SJSA1 (cell line): Measurements from ENCODE around the gene MOCS2. TPM values are rescaled to one million over a fixed set of nuclear protein-coding genes. Genes with fewer than 3 reads are reported as not detected.

Experiments used
- DNase-seq, 2 experiments: peaks; one replicate each; pipeline ENCODE4 v3.0.0-alpha.2; 2015 to 2020; ENCODE audit warnings: low spot score in 2 of 2, low read depth in 1 of 2
- H3K27ac ChIP-seq: fragments of 250-450 bp; sonication (Bioruptor Pico); 2 replicates; pipeline ENCODE4 v1.5.1; 2020; ENCODE audit warnings: mild to moderate bottlenecking, moderate library complexity
- H3K27me3 ChIP-seq: fragments of 250-450 bp; sonication (Bioruptor Pico); replicated peaks from 2 replicates; pipeline ENCODE4 v1.5.1; 2020; ENCODE audit warnings: mild to moderate bottlenecking, moderate library complexity
- H3K36me3 ChIP-seq: fragments of 250-450 bp; sonication (Bioruptor Pico); 2 replicates; pipeline ENCODE4 v1.5.1; 2020; ENCODE audit warnings: mild to moderate bottlenecking
- H3K4me1 ChIP-seq: fragments of 250-450 bp; sonication (Bioruptor Pico); replicated peaks from 2 replicates; pipeline ENCODE4 v1.6.1; 2021; ENCODE audit warnings: mild to moderate bottlenecking
- H3K4me3 ChIP-seq: fragments of 250-450 bp; sonication (Bioruptor Pico); 2 replicates; pipeline ENCODE4 v1.5.1; 2020; ENCODE audit warnings: mild to moderate bottlenecking
- H3K9me3 ChIP-seq: fragments of 250-450 bp; sonication (Bioruptor Pico); replicated peaks from 2 replicates; pipeline ENCODE4 v1.5.1; 2020; ENCODE audit warnings: mild to moderate bottlenecking
- total RNA-seq: library from RNA; depleted of rRNA; stranded (reverse); fragments of >200 nt; shearing (Covaris generic); gene quantifications from 2 replicates; pipeline ENCODE4 v1.2.3, GENCODE V29; 2014

The MOCS2 gene
- total RNA-seq, 1 experiment from 2014 or later = 70.1 TPM

DNA sequence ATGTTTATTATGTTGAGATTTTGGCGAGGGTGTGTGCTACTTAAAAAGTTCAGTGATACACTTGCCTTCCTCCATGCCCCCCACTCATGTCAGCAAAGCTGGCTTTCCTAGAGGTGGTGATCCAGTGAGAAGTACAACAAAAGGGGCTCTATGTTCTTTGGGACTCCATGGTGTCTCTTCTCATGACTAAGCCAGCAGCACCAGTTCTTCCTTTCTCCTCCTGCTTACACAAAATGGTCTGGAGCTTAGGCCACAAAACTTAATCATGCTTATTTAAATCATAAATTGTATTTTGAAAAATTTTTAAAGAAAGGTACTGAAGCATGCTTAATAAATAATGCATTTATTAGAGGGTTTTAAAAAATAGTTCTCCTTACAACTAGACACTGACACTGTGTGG lies 22.4 kb downstream of the MOCS2 start:
- Histone ChIP-seq H3K4me3 (no peak overlapping the region), H3K4me1 (peaks cover 13% of the 10 kb centered on the region), H3K36me3 (peaks cover 15% of the 10 kb centered on the region), H3K9me3 (no peaks in the 10 kb centered on the region), H3K27me3 (no peaks in the 10 kb centered on the region), H3K27ac (no peak overlapping the region)
- no peak for DNase-seq

- H3K4me3 ChIP-seq = no peak overlapping the region
- no peak overlapping the region for H3K27ac ChIP-seq
- H3K27me3 ChIP-seq = no peaks in the 10 kb centered on the region
- no peaks in the 10 kb centered on the region for H3K4me1 ChIP-seq
- no peaks in the 10 kb centered on the region for H3K9me3 ChIP-seq
- no peak for DNase-seq
- H3K36me3 ChIP-seq = peaks cover 18% of the 10 kb centered on the region
Observed at GRCh38 chr5:53084546-53085255, 24.9 kb downstream of the MOCS2 start.

DNA sequence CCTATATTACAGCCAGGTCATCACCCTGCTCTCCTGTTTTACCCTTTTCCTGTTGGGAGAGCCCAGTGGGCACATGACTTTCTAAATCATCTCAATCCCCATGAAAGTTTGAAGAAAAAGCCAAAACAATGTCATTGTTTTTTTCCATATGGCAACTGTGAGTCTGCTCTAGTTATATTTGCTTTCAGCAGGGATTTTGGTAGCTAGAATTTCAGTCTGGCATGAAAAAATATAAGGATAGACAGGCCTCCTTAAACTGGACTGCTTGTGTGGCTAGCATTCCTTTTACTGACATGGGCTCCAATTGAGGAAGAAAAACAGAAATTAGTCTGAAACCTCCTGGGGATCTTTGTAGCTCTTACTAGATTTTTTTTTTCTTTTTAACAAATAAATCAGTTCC lies 25.6 kb downstream of the MOCS2 start:
- Histone ChIP-seq H3K4me3 (no peak overlapping the region), H3K9me3 (no peaks in the 10 kb centered on the region), H3K27ac (no peak overlapping the region), H3K36me3 (peaks cover 16% of the 10 kb centered on the region), H3K4me1 (no peaks in the 10 kb centered on the region), H3K27me3 (no peaks in the 10 kb centered on the region)
- DNase-seq = no peak

GRCh38 chr5:53080271-53080670 lies 29.3 kb downstream of the MOCS2 start:
- Histone ChIP-seq H3K27ac (no peak overlapping the region), H3K4me1 (no peaks in the 10 kb centered on the region), H3K9me3 (no peaks in the 10 kb centered on the region), H3K36me3 (peaks cover 19% of the 10 kb centered on the region), H3K27me3 (no peaks in the 10 kb centered on the region), H3K4me3 (no peak overlapping the region)
- no peak for DNase-seq

- Histone ChIP-seq H3K36me3 (peaks cover 8% of the 10 kb centered on the region; the same call in 1 of the 2 replicates), H3K4me1 (peaks cover 10% of the 10 kb centered on the region)
Observed at GRCh38 chr5:53076014-53076583, 33.5 kb downstream of the MOCS2 start.

GRCh38 chr5:53073348-53073747 lies 36.2 kb downstream of the MOCS2 start:
- no peak overlapping the region for H3K27ac ChIP-seq
- H3K4me1 ChIP-seq = peaks cover 25% of the 10 kb centered on the region
- no peaks in the 10 kb centered on the region for H3K27me3 ChIP-seq
- 0 out of 2 replicates have a peak, but pooled peaks cover 9% of the 10 kb centered on the region for H3K36me3 ChIP-seq
- H3K4me3 ChIP-seq = no peak overlapping the region
- no peaks in the 10 kb centered on the region for H3K9me3 ChIP-seq
- no peak for DNase-seq

More at GRCh38 chr5:53076014-53076583, 33.5 kb downstream of the MOCS2 start:
- Histone ChIP-seq H3K9me3 (no peaks in the 10 kb centered on the region), H3K27me3 (no peaks in the 10 kb centered on the region), H3K4me3 (no peak overlapping the region), H3K27ac (no peak overlapping the region)
- no peak for DNase-seq

DNA sequence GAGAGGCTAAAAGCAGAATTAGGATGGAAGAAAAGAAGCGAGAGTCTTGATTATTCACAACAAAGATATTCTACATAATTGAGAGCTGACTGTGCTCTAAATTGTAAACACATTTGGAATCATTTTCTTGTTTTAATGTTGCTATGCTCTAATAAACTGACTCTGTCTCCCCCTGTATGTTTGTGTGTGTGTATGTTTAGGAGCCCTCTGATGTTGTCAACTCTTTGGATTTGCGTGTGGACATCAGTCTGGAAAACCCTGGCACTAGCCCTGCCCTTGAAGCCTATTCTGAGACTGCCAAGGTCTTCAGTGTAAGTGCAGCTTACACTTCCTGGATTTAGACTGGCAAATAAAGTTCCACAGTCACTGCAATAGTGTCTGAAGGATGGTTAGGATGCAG lies 37.8 kb downstream of the MOCS2 start:
- peaks cover 25% of the 10 kb centered on the region for H3K4me1 ChIP-seq
- H3K9me3 ChIP-seq = no peaks in the 10 kb centered on the region
- H3K4me3 ChIP-seq = no peak overlapping the region
- H3K27me3 ChIP-seq = no peaks in the 10 kb centered on the region
- 0 out of 2 replicates have a peak, but pooled peaks cover 5% of the 10 kb centered on the region for H3K36me3 ChIP-seq
- peak in 1 of 2 experiments; percentile 45 for DNase-seq
- H3K27ac ChIP-seq = peak overlapping the region; percentile 54

DNA sequence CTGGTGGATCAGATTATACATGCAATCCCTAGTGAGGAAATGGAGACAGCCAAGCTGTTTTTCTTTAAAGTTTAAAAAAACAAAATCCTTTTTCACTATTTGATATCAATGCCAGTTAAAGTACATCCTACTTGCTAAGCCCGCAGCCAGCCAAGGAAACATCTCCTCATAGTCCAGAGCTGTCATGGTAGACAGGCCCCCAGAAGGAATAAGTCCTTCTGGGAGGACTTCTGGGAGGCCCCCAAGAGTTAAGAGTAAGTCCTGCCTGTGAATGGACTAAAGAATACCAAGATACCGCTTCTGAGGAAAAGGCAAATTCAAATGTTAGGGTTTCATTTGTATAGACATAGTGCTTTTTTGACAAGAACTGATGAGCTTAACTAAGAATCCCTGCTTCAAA lies 38.3 kb downstream of the MOCS2 start:
- H3K4me1 ChIP-seq = peaks cover 25% of the 10 kb centered on the region
- DNase-seq = no peak
- H3K36me3 ChIP-seq = 0 out of 2 replicates have a peak, but pooled peaks cover 5% of the 10 kb centered on the region
- H3K27me3 ChIP-seq = no peaks in the 10 kb centered on the region
- H3K9me3 ChIP-seq = no peaks in the 10 kb centered on the region
- peak overlapping the region; percentile 54 for H3K27ac ChIP-seq
- no peak overlapping the region for H3K4me3 ChIP-seq

- DNase-seq = peak; percentile 49 to 63
- H3K9me3 ChIP-seq = no peaks in the 10 kb centered on the region
- peaks cover 25% of the 10 kb centered on the region for H3K4me1 ChIP-seq
- no peaks in the 10 kb centered on the region for H3K27me3 ChIP-seq
- H3K27ac ChIP-seq = peak overlapping the region; percentile 44
- H3K36me3 ChIP-seq = 0 out of 2 replicates have a peak, but pooled peaks cover 5% of the 10 kb centered on the region
- no peak overlapping the region for H3K4me3 ChIP-seq
Observed at GRCh38 chr5:53069626-53070025, 39.9 kb downstream of the MOCS2 start.

DNA sequence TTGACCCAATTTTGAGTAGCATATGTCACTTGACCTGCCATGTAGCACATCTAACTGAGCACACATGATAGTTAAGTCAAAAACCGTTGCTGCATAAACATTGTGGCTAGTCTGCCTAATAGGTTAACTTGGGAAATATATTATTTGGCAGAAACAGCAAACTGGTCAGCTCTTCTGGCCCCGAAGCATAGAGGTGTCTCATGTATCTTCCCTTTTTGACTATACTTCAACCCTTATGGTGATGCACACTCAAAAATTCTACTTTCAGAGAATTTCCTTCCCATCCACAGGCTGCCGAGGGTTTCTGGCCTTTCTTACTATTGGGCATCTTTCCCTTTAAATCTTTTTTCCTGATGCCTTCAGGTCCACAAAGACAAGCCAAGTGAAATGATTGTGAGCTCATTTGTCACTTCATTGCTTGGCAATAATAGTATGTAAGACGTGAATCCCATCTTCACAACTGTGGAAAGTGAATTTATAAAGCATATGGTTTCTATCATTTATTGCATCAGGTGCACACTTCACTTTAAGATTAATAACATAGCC lies 41.2 kb downstream of the MOCS2 start:
- Histone ChIP-seq H3K4me3 (no peak overlapping the region), H3K27ac (no peak overlapping the region), H3K9me3 (no peaks in the 10 kb centered on the region)

DNA sequence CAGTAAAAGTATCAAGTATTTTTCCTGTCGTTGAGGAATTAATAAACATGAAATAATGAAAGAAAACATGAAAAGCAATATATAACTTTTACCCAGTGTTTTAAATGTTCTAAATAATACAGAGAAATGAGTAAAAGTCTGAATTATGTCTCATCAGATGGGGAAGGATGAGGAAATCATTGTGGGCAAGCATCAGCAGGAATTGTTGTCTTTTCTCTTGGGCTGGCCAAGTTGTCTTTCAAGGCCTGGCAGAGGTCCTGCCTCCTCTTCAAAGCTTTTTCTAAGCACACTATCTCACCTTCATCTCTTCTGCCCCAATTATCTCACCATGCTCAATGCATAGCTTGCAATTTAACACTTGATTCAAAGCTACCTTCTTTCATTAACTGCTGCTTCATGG lies 41.9 kb downstream of the MOCS2 start:
- no peaks in the 10 kb centered on the region for H3K27me3 ChIP-seq
- H3K36me3 ChIP-seq = 0 out of 2 replicates have a peak, but pooled peaks cover 5% of the 10 kb centered on the region
- H3K4me3 ChIP-seq = no peak overlapping the region
- no peaks in the 10 kb centered on the region for H3K9me3 ChIP-seq
- no peak for DNase-seq
- peaks cover 25% of the 10 kb centered on the region for H3K4me1 ChIP-seq
- H3K27ac ChIP-seq = no peak overlapping the region

More for the DNA sequence above, 41.2 kb downstream of the MOCS2 start:
- DNase-seq = no peak
- H3K27me3 ChIP-seq = no peaks in the 10 kb centered on the region
- H3K36me3 ChIP-seq = 0 out of 2 replicates have a peak, but pooled peaks cover 5% of the 10 kb centered on the region
- peaks cover 25% of the 10 kb centered on the region for H3K4me1 ChIP-seq

GRCh38 chr5:53066088-53066487 lies 43.5 kb downstream of the MOCS2 start:
- Histone ChIP-seq H3K27ac (no peak overlapping the region), H3K4me3 (no peak overlapping the region), H3K9me3 (no peaks in the 10 kb centered on the region), H3K27me3 (no peaks in the 10 kb centered on the region), H3K36me3 (peaks cover 5% of the 10 kb centered on the region; the same call in 1 of the 2 replicates), H3K4me1 (peaks cover 15% of the 10 kb centered on the region)
- no peak for DNase-seq

GRCh38 chr5:53063791-53064190 lies 45.8 kb downstream of the MOCS2 start:
- no peak overlapping the region for H3K4me3 ChIP-seq
- H3K4me1 ChIP-seq = no peaks in the 10 kb centered on the region
- no peaks in the 10 kb centered on the region for H3K9me3 ChIP-seq
- no peaks in the 10 kb centered on the region for H3K27me3 ChIP-seq
- no peak overlapping the region for H3K27ac ChIP-seq
- peaks cover 12% of the 10 kb centered on the region for H3K36me3 ChIP-seq
- no peak for DNase-seq

DNA sequence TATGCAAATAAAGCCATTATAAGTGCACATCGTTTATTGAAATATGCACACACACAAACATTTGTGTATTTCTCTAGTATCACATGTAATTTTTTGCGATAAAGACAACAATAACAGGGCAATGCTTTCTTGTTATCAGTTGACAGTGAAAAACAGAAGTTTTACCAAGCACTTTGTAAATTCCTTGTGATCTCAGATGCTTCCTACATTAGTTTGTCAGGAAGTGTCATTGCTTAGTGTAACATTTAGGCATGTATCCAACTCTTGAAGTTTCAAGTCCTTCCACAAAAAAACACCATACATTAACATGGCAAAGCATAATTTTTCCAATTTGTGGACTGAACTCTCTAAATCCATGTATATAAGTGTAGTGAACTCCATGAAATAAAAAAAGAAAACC lies 46.4 kb downstream of the MOCS2 start:
- no peak overlapping the region for H3K4me3 ChIP-seq
- H3K4me1 ChIP-seq = no peaks in the 10 kb centered on the region
- H3K9me3 ChIP-seq = no peaks in the 10 kb centered on the region
- H3K27me3 ChIP-seq = no peaks in the 10 kb centered on the region
- no peak for DNase-seq
- H3K27ac ChIP-seq = no peak overlapping the region
- peaks cover 12% of the 10 kb centered on the region for H3K36me3 ChIP-seq
